ENCODE results near the gene PPP3R2. TPM values are rescaled to one million over a fixed set of nuclear protein-coding genes. Genes with fewer than 3 reads are reported as not detected.

The PPP3R2 gene
- total RNA-seq (not detected in 2 replicates), polyA plus RNA-seq (not detected in 2 replicates), polyA minus RNA-seq (not detected in 2 replicates), Bru-seq, nascent RNA (not detected), BruChase-seq, experiment 1, labeled RNA remaining after a 6-hour chase (not detected), BruChase-seq, experiment 2, labeled RNA remaining after a 2-hour chase (not detected)
- polyA plus RNA-seq (2011; cell fraction: cytosol; rRNA removed), result not detected in 2 replicates
- not detected in 2 replicates for polyA plus RNA-seq (2011; cell fraction: nucleus; rRNA removed)
- not detected in 2 replicates for polyA plus RNA-seq (2012)
- polyA minus RNA-seq (2011; cell fraction: cytosol; rRNA and poly(A)+ RNA removed), result not detected
- not detected in 2 replicates for polyA minus RNA-seq (2011; cell fraction: nucleus; rRNA and poly(A)+ RNA removed)
- long read RNA-seq, result 0 reads

DNA sequence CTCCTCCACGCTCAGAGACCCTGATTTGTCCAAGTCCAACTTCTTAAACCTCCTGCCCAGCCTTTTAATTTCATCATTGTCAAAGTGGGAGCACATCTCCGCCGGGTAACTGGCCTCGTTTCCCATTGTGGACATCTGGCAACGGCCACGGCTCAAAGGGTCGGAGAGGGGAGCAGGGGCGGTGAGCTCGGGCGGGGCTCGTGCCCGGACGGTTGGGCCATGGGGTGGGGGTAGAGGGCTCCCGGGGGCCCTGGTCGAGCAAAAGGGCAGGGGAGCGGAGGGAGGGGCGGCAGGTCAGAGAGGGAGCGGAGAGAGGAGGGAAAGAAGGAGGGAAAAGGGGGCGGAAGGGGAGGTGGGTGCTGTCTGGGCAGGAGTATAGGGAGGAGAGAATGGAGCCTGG lies at the start of gene PPP3R2:
TSS of gene PPP3R2 (minus strand) at position 174 of the 400 bp plus-strand sequence. CDS start at position 126, 48 bp downstream.
- DNase-seq (ENCODE audit: low read depth, low spot score), result no peak
- Histone ChIP-seq H3K4me2 (ENCODE audit: insufficient read depth, low read length) (no peak within 1 kb of the TSS), H3K27ac (ENCODE audit: insufficient read depth, low read depth, low read length) (no peak within 1 kb of the TSS), H3K4me1 (ENCODE audit: control insufficient read depth, extremely low read depth, insufficient read depth, low read length) (no peaks in the 10 kb centered on the region), H3K36me3 (ENCODE audit: control insufficient read depth in 2 of 2, extremely low read depth in 1 of 2, insufficient read depth in 2 of 2, low read length in 2 of 2) (no peaks in the 10 kb centered on the region), H3K9ac (replicated peaks; ENCODE audit: extremely low read depth, insufficient read depth, low read length) (no peak within 1 kb of the TSS), H3K9me1 (replicated peaks; ENCODE audit: control insufficient read depth, extremely low read depth, insufficient read depth, low read length) (no peaks in the 10 kb centered on the region), H3K9me3 (replicated peaks; ENCODE audit: control insufficient read depth, insufficient read depth, low read length) (no peaks in the 10 kb centered on the region), H3K79me2 (ENCODE audit: control insufficient read depth, insufficient read depth, low read length) (no peaks in the 10 kb centered on the region), H4K20me1 (replicated peaks; ENCODE audit: control insufficient read depth, extremely low read depth, insufficient read depth, low read length) (no peaks in the 10 kb centered on the region), H3K27me3 (ENCODE audit: control insufficient read depth in 2 of 2, insufficient read depth in 2 of 2, low read length in 2 of 2) (no peaks in the 10 kb centered on the region), H3K4me3 (replicated peaks in 1 of 3; ENCODE audit: insufficient read depth in 1 of 3, low read depth in 1 of 3, low read length in 3 of 3) (no peak within 1 kb of the TSS), H2AFZ (ENCODE audit: low read depth, low read length) (no peak within 1 kb of the TSS)
- dilution Hi-C loops (cut with MboI; ENCODE audit: extremely low pct_ligation_motif_present, low sequenced_read_pairs) (no loop called here), intact Hi-C loops (cut with micrococcal nuclease) (no loop called here)
- BruUV-seq (replicated peaks), result no TSS peak
- TF ChIP-seq, protein P1, sequence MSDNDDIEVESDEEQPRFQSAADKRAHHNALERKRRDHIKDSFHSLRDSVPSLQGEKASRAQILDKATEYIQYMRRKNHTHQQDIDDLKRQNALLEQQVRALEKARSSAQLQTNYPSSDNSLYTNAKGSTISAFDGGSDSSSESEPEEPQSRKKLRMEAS (IDR thresholded peaks at IDR 0.05; ENCODE audit: insufficient read depth, insufficient read length), result no peak
- TF ChIP-seq, protein P2, sequence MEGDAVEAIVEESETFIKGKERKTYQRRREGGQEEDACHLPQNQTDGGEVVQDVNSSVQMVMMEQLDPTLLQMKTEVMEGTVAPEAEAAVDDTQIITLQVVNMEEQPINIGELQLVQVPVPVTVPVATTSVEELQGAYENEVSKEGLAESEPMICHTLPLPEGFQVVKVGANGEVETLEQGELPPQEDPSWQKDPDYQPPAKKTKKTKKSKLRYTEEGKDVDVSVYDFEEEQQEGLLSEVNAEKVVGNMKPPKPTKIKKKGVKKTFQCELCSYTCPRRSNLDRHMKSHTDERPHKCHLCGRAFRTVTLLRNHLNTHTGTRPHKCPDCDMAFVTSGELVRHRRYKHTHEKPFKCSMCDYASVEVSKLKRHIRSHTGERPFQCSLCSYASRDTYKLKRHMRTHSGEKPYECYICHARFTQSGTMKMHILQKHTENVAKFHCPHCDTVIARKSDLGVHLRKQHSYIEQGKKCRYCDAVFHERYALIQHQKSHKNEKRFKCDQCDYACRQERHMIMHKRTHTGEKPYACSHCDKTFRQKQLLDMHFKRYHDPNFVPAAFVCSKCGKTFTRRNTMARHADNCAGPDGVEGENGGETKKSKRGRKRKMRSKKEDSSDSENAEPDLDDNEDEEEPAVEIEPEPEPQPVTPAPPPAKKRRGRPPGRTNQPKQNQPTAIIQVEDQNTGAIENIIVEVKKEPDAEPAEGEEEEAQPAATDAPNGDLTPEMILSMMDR (IDR thresholded peaks at IDR 0.05; ENCODE audit: extremely low read depth in 1 of 2, insufficient read depth in 1 of 2, low read depth in 1 of 2, low read length in 2 of 2), result no peak
- TF ChIP-seq MYC (IDR thresholded peaks at IDR 0.05; ENCODE audit: low read depth, low read length) (no peak), EZH2 (IDR thresholded peaks at IDR 0.05; ENCODE audit: borderline replicate concordance, low read depth, low read length, severe bottlenecking) (no peak), GATA2 (IDR thresholded peaks at IDR 0.05; ENCODE audit: insufficient read depth, insufficient read length, low read depth, low read length) (no peak), JUN (IDR thresholded peaks at IDR 0.05; ENCODE audit: borderline replicate concordance, insufficient read depth, insufficient read length, low read depth) (no peak), POLR2AphosphoS5 (IDR thresholded peaks at IDR 0.05; ENCODE audit: insufficient read depth, low read depth, low read length) (no peak), POLR2A (IDR thresholded peaks at IDR 0.05; ENCODE audit: low read depth, low read length) (no peak), FOS (IDR thresholded peaks at IDR 0.05; ENCODE audit: borderline replicate concordance, insufficient read depth, low read length) (no peak)
- FAIRE-seq, result no peak
- POLR2A ChIA-PET, result no interaction called here
- CTCF ChIA-PET, result no interaction called here
